Mucosa of rectum (tissue), 2 donors: Measurements from ENCODE around the gene PIKFYVE.
"Not testable (repeated sequence)": the region's sequence is repeated elsewhere in the genome, so short reads cannot be mapped to it uniquely, and the experiment has no call there.

Experiments
- H3K27ac ChIP-seq, 2 donors: one replicate each; pipeline ENCODE4 v1.7.0; 2013; ENCODE audit warnings: inconsistent platforms in 2 of 2, low read depth in 2 of 2, low read length in 2 of 2
- H3K27me3 ChIP-seq, 2 donors: one replicate each; pipeline ENCODE4 v1.7.0; 2013; ENCODE audit warnings: low read length in 2 of 2; ENCODE audit not compliant: control insufficient read depth in 2 of 2, insufficient read depth in 2 of 2
- H3K36me3 ChIP-seq, 2 donors: one replicate each; pipeline ENCODE4 v1.7.0; 2013; ENCODE audit warnings: low read length in 2 of 2; ENCODE audit not compliant: control insufficient read depth in 2 of 2, insufficient read depth in 2 of 2
- H3K4me1 ChIP-seq, 2 donors: one replicate each; pipeline ENCODE4 v1.7.0; 2013; ENCODE audit warnings: low read length in 2 of 2, mild to moderate bottlenecking in 1 of 2; ENCODE audit not compliant: control insufficient read depth in 2 of 2, insufficient read depth in 2 of 2
- H3K4me3 ChIP-seq, 2 donors: one replicate each; pipeline ENCODE4 v1.7.0; 2013; ENCODE audit warnings: low read length in 2 of 2
- H3K9ac ChIP-seq, 2 donors: one replicate each; pipeline ENCODE4 v1.7.0; 2013; ENCODE audit warnings: low read length in 2 of 2, low read depth in 1 of 2, mild to moderate bottlenecking in 1 of 2
- H3K9me3 ChIP-seq, 2 donors: one replicate each; pipeline ENCODE4 v1.7.0; 2013; ENCODE audit warnings: low read length in 2 of 2; ENCODE audit not compliant: control insufficient read depth in 2 of 2
- donor health status: healthy.
- donor health status: Normal muscosa, but diverticular disease.

The PIKFYVE gene

DNA sequence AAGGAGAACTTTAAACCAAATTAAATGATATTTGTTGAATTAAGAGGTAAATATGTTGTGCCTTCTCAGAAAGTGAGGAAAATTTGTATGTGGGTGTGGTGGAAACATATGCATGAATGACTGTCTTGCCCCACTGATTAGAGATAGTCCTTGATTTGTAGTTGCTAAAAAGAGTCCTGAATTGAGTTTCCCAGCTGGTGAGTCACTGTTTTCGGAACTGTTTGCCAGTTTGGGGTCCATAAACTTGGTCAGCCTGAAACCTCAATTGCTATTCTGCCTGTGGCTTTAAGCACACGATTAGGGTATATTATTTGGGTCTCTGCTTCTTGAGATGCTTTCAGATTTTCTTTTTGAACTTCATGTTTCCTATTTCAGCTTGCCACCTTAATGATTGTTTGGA, 53.3 kb downstream of the PIKFYVE start:
- Histone ChIP-seq H3K9ac (no peak overlapping the region), H3K4me3 (no peak overlapping the region), H3K27me3 (no peaks in the 10 kb centered on the region), H3K9me3 (no peaks in the 10 kb centered on the region), H3K4me1 (no peaks in the 10 kb centered on the region), H3K36me3 (peaks cover 27 to 35% of the 10 kb centered on the region in 2 donors), H3K27ac (no peak overlapping the region)

DNA sequence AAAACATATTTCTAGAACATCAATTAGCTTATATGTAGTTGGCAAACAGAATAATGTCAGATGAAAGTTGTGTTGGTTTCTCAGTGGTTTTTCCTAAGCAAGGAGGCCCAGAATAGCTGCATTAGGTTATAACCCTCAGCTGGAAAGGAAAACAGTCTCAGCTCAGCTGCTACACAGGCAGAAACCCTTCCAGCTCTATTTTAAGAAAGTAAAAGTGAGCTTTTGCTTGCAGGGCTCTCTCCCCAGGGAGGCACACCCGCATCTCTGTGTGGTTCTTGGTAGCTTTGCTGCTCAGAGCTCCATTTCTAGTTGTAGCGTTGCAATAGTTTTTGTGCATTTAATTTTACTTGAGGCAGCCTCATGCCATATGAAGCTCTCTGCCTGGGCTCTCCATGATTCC, 54.6 kb downstream of the PIKFYVE start:
- no peaks in the 10 kb centered on the region for H3K4me1 ChIP-seq
- no peak overlapping the region for H3K9ac ChIP-seq
- no peaks in the 10 kb centered on the region for H3K27me3 ChIP-seq
- H3K4me3 ChIP-seq = no peak overlapping the region
- peaks cover 27 to 37% of the 10 kb centered on the region in 2 donors for H3K36me3 ChIP-seq
- H3K27ac ChIP-seq = no peak overlapping the region
- no peaks in the 10 kb centered on the region for H3K9me3 ChIP-seq

DNA sequence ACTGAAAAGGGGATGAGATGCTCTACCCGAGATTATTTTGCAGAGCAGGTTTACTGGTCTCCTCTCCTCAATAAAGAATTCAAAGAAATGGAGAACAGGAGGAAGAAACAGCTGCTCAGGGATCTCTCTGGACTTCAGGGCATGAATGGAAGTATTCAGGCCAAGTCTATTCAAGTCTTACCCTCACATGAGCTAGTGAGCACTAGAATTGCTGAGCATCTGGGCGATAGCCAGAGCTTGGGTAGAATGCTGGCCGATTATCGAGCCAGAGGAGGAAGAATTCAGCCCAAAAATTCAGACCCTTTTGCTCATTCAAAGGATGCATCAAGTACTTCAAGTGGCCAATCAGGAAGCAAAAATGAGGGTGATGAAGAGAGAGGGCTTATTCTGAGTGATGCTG, 60.0 kb downstream of the PIKFYVE start:
- no peak overlapping the region for H3K27ac ChIP-seq
- H3K4me1 ChIP-seq = no peaks in the 10 kb centered on the region
- no peak overlapping the region for H3K9ac ChIP-seq
- no peak overlapping the region for H3K4me3 ChIP-seq
- no peaks in the 10 kb centered on the region for H3K9me3 ChIP-seq
- H3K27me3 ChIP-seq = no peaks in the 10 kb centered on the region
- peaks cover 44 to 47% of the 10 kb centered on the region in 2 donors for H3K36me3 ChIP-seq

DNA sequence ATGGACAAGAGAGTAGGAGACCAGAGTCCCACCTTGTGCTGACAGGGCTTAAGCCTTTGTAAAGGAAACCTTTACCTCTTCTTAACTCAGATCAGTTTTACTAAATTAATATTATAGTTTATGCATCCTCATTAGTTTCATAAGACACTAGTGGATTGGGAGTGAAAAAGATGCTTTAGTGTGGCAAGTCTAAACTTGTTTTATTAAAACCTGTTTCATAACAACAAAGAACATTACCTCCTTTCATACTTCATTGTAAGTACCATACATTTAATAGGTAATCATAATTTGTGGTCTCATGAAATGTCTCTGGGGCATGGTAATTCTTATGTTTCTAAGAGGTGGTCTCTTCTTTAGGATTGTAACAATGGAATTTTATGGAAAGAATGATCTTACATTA, 63.4 kb downstream of the PIKFYVE start:
- no peak overlapping the region for H3K9ac ChIP-seq
- peaks cover 0 to 3% of the 10 kb centered on the region in 2 donors for H3K4me1 ChIP-seq
- no peak overlapping the region for H3K27ac ChIP-seq
- peaks cover 45 to 53% of the 10 kb centered on the region in 2 donors for H3K36me3 ChIP-seq
- no peak overlapping the region for H3K4me3 ChIP-seq
- H3K27me3 ChIP-seq = no peaks in the 10 kb centered on the region
- no peaks in the 10 kb centered on the region for H3K9me3 ChIP-seq

DNA sequence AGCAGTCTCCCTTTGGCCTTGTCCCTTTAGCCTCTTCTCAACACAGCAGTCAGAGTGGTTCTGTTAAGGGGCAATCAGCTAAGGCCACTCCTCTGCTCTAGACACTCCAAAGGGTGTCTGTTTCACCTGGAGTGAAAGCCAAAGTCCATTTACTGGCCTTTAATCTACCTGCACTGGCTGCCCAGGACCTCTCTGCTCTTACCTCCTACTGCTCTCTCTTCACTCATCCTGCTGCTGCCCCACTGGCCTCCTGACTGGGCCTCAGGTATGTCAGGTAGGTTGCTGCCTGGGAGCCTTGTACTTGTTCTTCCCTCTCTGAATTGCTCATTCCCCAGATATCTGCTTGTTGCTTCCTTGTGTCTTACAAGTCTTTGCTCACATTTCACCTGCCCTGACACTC, 68.2 kb downstream of the PIKFYVE start:
- Histone ChIP-seq H3K27ac (no peak overlapping the region), H3K27me3 (no peaks in the 10 kb centered on the region), H3K4me3 (no peak overlapping the region), H3K9ac (no peak overlapping the region), H3K36me3 (peaks cover 44 to 45% of the 10 kb centered on the region in 2 donors), H3K4me1 (peaks cover 0 to 3% of the 10 kb centered on the region in 2 donors), H3K9me3 (no peaks in the 10 kb centered on the region)

- Histone ChIP-seq H3K4me1 (no peaks in the 10 kb centered on the region), H3K27me3 (no peaks in the 10 kb centered on the region), H3K4me3 (no peak overlapping the region), H3K9me3 (no peaks in the 10 kb centered on the region), H3K27ac (no peak overlapping the region), H3K36me3 (peaks cover 33 to 58% of the 10 kb centered on the region in 2 donors), H3K9ac (no peak overlapping the region)
These were observed 80.7 kb downstream of the PIKFYVE start for GRCh38 chr2:208346756-208347155.

DNA sequence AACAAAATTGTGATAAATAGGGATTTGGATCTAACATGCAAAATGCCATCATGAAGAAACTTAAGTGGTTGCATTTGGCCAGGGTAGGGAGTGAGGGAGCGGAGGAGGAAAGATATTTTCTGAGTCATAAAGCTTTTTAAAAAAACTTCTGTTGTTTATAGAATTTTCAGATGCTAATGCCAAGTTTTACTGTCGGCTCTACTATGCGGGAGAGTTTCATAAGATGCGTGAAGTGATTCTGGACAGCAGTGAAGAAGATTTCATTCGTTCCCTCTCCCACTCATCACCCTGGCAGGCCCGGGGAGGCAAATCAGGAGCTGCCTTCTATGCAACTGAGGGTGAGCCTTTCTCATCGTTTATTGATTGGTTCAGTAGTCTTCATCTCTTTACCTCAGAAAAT, 84.6 kb downstream of the PIKFYVE start:
- Histone ChIP-seq H3K4me3 (no peak overlapping the region), H3K36me3 (peaks cover 55 to 72% of the 10 kb centered on the region in 2 donors), H3K9me3 (no peaks in the 10 kb centered on the region), H3K4me1 (no peaks in the 10 kb centered on the region), H3K9ac (no peak overlapping the region), H3K27ac (no peak overlapping the region), H3K27me3 (no peaks in the 10 kb centered on the region)

GRCh38 chr2:208352644-208353567, 86.9 kb downstream of the PIKFYVE start:
- Histone ChIP-seq H3K9me3 (no peaks in the 10 kb centered on the region), H3K36me3 (peaks cover 39 to 60% of the 10 kb centered on the region in 2 donors), H3K4me1 (no peaks in the 10 kb centered on the region), H3K4me3 (no peak overlapping the region), H3K27me3 (no peaks in the 10 kb centered on the region), H3K9ac (no peak overlapping the region), H3K27ac (no peak overlapping the region)

DNA sequence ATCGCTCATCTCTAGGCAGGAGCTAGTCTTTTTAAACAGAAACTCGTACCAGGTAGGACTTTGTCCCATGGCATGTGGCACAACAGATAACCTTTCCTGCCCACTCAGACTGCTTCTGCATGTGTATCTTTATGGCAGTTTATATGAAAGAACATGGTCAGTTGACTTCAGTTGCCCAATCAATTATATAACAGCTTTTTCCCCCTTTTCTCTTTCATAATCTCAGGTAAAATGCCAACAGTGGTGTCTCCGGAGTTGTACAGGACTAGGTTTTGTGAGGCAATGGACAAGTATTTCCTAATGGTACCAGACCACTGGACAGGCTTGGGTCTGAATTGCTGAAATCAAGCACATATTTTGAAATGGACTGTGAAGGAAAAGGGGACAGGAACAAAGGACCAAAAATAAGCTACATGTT, 88.9 kb downstream of the PIKFYVE start:
- Histone ChIP-seq H3K27me3 (no peaks in the 10 kb centered on the region), H3K4me1 (no peaks in the 10 kb centered on the region), H3K4me3 (no peak overlapping the region), H3K36me3 (peaks cover 37 to 50% of the 10 kb centered on the region in 2 donors), H3K27ac (no peak overlapping the region), H3K9ac (no peak overlapping the region), H3K9me3 (no peaks in the 10 kb centered on the region)

GRCh38 chr2:208356420-208356819, 90.4 kb downstream of the PIKFYVE start:
- H3K9me3 ChIP-seq, H3K4me1 ChIP-seq, H3K27ac ChIP-seq, H3K4me3 ChIP-seq, H3K9ac ChIP-seq, H3K27me3 ChIP-seq: not testable (repeated sequence)
- peaks cover 31 to 37% of the 10 kb centered on the region in 2 donors for H3K36me3 ChIP-seq
